Daoy (cell line): ENCODE measurements around the gene NPHS2. TPM values are rescaled to one million over a fixed set of nuclear protein-coding genes. Genes with fewer than 3 reads are reported as not detected.
A peak's percentile ranks its signal among the peaks of the same experiment; 100 is the strongest.

Experiments used
- DNase-seq: peaks from one replicate; pipeline ENCODE4 v3.0.0-alpha.2; 2015; ENCODE audit warnings: low read depth
- total RNA-seq: library from RNA; depleted of rRNA; stranded (reverse); fragments of >200 nt; shearing (Covaris generic); gene quantifications from 2 replicates; pipeline ENCODE4 v1.2.3, GENCODE V29; 2014; rRNA removed

Gene NPHS2
- total RNA-seq, result not detected in 2 replicates

- DNase-seq, result no peak
These were observed at the start of gene NPHS2 for GRCh38 chr1:179575497-179576314. Gene NPHS2, minus strand, starts transcription at chr1:179575948. Its CDS starts 84 bp downstream, at chr1:179575864.

- no peak for DNase-seq
These were observed 36.6 kb upstream of the NPHS2 start for GRCh38 chr1:179612361-179612760.

GRCh38 chr1:179601093-179601492, 25.3 kb upstream of the NPHS2 start:
- DNase-seq, result no peak

- DNase-seq, result peak; percentile 40
These were observed 24.0 kb upstream of the NPHS2 start for GRCh38 chr1:179599623-179600249.

GRCh38 chr1:179598631-179599030, 22.9 kb upstream of the NPHS2 start:
- DNase-seq, result no peak

- peak; percentile 41 for DNase-seq
These were observed 16.1 kb upstream of the NPHS2 start, which contains the start of gene TDRD5 for GRCh38 chr1:179591592-179592580. Gene TDRD5, plus strand, starts transcription at chr1:179591832. Its CDS starts 784 bp downstream, at chr1:179592616.

GRCh38 chr1:179591253-179591591, 15.5 kb upstream of the NPHS2 start:
- DNase-seq, result no peak

GRCh38 chr1:179590671-179591070, 14.9 kb upstream of the NPHS2 start:
- DNase-seq, result no peak

GRCh38 chr1:179589509-179589908, 13.8 kb upstream of the NPHS2 start:
- DNase-seq, result no peak

- DNase-seq, result no peak
These were observed 12.8 kb upstream of the NPHS2 start for GRCh38 chr1:179588425-179589024.

- no peak for DNase-seq
These were observed 11.6 kb upstream of the NPHS2 start for GRCh38 chr1:179587336-179587735.

- peak; percentile 79 for DNase-seq
These were observed 10.5 kb upstream of the NPHS2 start for GRCh38 chr1:179586107-179586823.

GRCh38 chr1:179583771-179584320, 8.1 kb upstream of the NPHS2 start:
- peak; percentile 57 for DNase-seq

- no peak for DNase-seq
These were observed 761 bp upstream of the NPHS2 start for GRCh38 chr1:179576509-179576908.

GRCh38 chr1:179558078-179558477, 17.7 kb downstream of the NPHS2 start:
- DNase-seq, result no peak

GRCh38 chr1:179554427-179554826, 21.3 kb downstream of the NPHS2 start:
- DNase-seq, result no peak

GRCh38 chr1:179550746-179551682, 24.7 kb downstream of the NPHS2 start:
- DNase-seq, result peak; percentile 32

- no peak for DNase-seq
These were observed 26.4 kb downstream of the NPHS2 start for GRCh38 chr1:179549368-179549700.

GRCh38 chr1:179548666-179549367, 26.9 kb downstream of the NPHS2 start:
- DNase-seq, result no peak
